Central memory CD4-positive, alpha-beta T cell (primary cell): ENCODE results near the gene BNIP3.
"Not testable (repeated sequence)": the region's sequence is repeated elsewhere in the genome, so short reads cannot be mapped to it uniquely, and the experiment has no call there.

Experiments
- DNase-seq: peaks from one replicate; pipeline ENCODE4 v3.0.0; 2022

The BNIP3 gene

DNA sequence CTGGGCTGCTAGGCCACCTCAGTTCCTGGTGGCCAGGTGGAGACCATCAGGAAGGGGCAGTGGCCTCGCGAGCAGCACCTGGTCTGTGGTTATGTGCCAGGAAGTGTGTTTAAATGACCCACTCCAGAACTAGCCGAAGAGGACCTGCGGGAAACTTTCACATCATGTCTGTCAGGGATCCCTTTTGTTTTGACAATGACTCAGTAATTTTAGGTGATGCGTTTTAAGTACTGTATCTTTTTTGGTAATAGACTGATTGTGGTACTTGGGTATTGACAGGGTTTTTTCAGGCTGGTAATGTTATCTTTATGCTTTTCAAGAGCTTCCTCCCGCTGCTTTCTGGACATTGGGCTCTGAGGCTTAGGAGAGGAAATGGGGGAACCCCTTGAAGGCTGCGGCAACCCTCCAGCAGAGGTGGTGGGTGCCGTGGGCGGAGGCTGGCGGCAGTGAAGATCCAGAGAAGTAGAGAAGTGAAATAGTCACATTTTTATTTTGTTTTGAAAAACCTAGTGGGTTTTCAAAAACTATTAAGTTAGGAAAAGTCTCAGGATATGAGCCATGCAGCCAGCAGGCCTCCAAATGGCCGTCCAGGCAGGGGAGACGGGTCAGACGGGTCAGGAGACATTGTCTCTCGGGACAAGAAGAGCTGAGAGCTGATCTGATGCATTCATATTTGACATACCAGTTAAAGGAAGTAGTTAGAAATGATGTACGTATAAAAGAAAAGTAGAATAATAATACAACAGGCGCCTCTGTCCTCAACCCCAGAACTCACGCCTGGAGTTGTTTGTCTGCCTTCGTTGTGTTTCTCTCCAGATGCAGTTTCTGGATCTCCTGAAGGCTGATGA is 53.3 kb downstream of the BNIP3 start:
- DNase-seq: no peak

GRCh38 chr10:131926743-131927595 is 54.8 kb downstream of the BNIP3 start:
- no peak for DNase-seq

DNA sequence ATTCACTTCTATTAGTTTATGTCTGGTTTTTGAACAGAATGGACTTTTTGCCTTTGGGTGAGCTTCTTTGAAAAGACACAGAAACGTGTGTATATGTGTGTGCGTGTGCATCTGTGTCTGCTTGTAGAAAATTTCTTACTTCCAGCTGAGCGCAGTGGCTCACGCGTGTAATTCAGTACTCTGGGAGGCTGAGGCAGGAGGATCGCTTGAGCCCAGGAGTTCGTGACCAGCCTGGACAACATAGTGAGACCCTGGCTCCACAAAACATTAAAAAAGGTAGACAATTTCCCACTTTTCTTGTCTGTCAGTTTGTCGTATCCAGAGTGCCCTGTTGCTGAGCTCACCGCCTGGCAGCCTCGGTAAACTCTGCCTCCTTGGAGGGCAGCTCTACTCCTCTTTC is 55.5 kb downstream of the BNIP3 start:
- no peak for DNase-seq

GRCh38 chr10:131925716-131926115 is 56.0 kb downstream of the BNIP3 start:
- no peak for DNase-seq

GRCh38 chr10:131925011-131925649 is 56.6 kb downstream of the BNIP3 start:
- DNase-seq: no peak

DNA sequence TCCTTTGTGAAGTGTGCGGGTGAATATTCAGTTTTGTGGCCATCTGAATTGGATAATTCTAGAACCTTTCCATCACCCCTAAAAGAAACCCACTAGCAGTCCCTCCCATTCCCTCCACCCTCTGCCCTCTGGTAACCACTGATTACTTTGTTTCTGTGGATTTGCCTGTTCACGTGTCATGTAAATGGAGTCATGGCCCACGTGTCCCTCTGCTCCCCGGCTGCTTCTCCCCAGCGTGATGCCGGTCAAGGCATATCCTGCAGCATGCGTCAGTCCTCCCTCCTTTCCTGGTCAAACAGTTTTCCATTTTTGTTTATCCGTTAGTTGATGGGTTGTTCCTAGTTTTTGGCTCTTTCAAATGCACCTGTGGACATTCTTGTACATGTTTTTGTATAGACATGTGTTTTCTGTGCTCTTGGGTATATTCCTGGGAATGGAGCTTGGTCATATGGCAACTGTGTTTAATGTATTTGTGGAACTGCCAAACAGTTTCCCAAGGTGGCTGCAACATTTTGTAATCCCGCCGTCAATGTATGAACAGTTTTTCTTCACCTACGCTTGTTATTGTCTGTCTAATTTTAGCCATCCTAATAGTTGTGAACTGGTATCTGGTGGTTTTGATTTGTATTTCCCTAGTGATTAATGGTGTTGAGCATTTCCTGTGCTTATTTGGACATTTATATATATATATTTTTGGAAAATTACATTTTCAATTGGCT is 58.5 kb downstream of the BNIP3 start:
- DNase-seq: no peak

GRCh38 chr10:131921184-131921583 is 60.5 kb downstream of the BNIP3 start:
- DNase-seq: no peak

GRCh38 chr10:131920693-131921092 is 61.0 kb downstream of the BNIP3 start:
- DNase-seq: no peak

DNA sequence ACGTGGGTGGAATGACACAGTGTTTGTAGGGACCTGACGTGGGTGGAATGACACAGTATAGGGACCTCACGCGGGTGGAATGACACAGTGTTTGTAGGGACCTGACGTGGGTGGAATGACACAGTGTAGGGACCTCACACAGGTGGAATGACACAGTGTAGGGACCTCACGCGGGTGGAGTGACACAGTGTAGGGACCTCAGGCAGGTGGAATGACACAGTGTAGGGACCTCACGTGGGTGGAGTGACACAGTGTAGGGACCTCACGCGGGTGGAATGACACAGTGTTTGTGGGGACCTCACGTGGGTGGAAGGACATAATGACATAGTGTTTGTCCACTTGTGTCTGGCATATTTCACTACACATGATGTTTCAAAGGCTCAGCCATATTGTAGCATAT is 61.6 kb downstream of the BNIP3 start:
- no peak for DNase-seq

- not testable (repeated sequence) for DNase-seq
Measured at GRCh38 chr10:131919461-131919860, 62.3 kb downstream of the BNIP3 start.
